Spleen (tissue), 11 donors: ENCODE data around the gene OTOG. TPM values are rescaled to one million over a fixed set of nuclear protein-coding genes. Genes with fewer than 3 reads are reported as not detected.
A peak's percentile ranks its signal among the peaks of the same experiment; 100 is the strongest.

ENCODE experiments used
- DNase-seq: peaks from one replicate; pipeline ENCODE4 v3.0.0-alpha.2; 2020
- H3K27ac ChIP-seq, 8 donors: fragments of 200-600 bp; sonication (generic) in 7 of 8; 1 replicate in 4 of 8; 2 replicates in 4 of 8; pipeline versions ENCODE4 v1.5.0 to v1.8.0; 2016 to 2021; ENCODE audit warnings: inconsistent platforms in 4 of 8, mild to moderate bottlenecking in 4 of 8, moderate library complexity in 1 of 8
- H3K27me3 ChIP-seq, 7 donors: fragments of 200-600 bp; sonication (generic) in 6 of 7; replicated peaks in 1 of 7; 1 replicate in 4 of 7; 2 replicates in 3 of 7; pipeline versions ENCODE4 v1.5.0 to v1.8.0; 2016 to 2021; ENCODE audit warnings: inconsistent platforms in 3 of 7, mild to moderate bottlenecking in 1 of 7
- H3K36me3 ChIP-seq, 6 donors: fragments of 200-600 bp; sonication (generic) in 5 of 6; 1 replicate in 4 of 6; 2 replicates in 2 of 6; pipeline versions ENCODE4 v1.5.0 to v1.8.0; 2016 to 2021; ENCODE audit warnings: inconsistent platforms in 2 of 6
- H3K4me1 ChIP-seq, 6 donors: fragments of 200-600 bp; sonication (generic) in 5 of 6; 1 replicate in 3 of 6; 2 replicates in 3 of 6; pipeline versions ENCODE4 v1.5.0 to v1.8.0; 2016 to 2021; ENCODE audit warnings: inconsistent platforms in 3 of 6
- H3K4me3 ChIP-seq, 8 donors: fragments of 200-600 bp; sonication (generic) in 7 of 8; 1 replicate in 4 of 8; 2 replicates in 4 of 8; pipeline versions ENCODE4 v1.5.0 to v1.8.0; 2016 to 2021; ENCODE audit warnings: inconsistent platforms in 4 of 8, mild to moderate bottlenecking in 4 of 8, moderate library complexity in 2 of 8
- H3K9me3 ChIP-seq, 8 donors: fragments of 200-600 bp; sonication (generic) in 7 of 8; 1 replicate in 4 of 8; 2 replicates in 4 of 8; pipeline versions ENCODE4 v1.5.0 to v1.8.0; 2016 to 2021; ENCODE audit warnings: inconsistent platforms in 4 of 8
- CTCF ChIP-seq, 11 experiments: fragments of 200-600 bp in 7 of 11; fragments of 450-650 bp in 4 of 11; sonication (generic) in 4 of 11; IDR thresholded peaks in 8 of 11; conservative IDR thresholded peaks in 3 of 11; 1 replicate in 7 of 11; 2 replicates in 4 of 11; pipeline versions ENCODE4 v1.4.0 to v1.8.0; 2016 to 2021; ENCODE audit warnings: antibody characterized with exemption in 11 of 11, inconsistent platforms in 4 of 11, mild to moderate bottlenecking in 1 of 11
- POLR2A ChIP-seq, 3 donors: fragments of 450-650 bp; IDR thresholded peaks; one replicate each; pipeline ENCODE4 v1.5.1; 2017; ENCODE audit warnings: antibody characterized with exemption in 3 of 3, mild to moderate bottlenecking in 1 of 3
- POLR2AphosphoS5 ChIP-seq, 3 donors: sonication (generic); formaldehyde crosslinking; IDR thresholded peaks; one replicate each; pipeline ENCODE4 v1.5.1; 2017; ENCODE audit warnings: antibody characterized with exemption in 3 of 3
- WGBS, 5 donors: extraction: QIAGEN DNeasy Blood & Tissue Kit in 3 of 5; methylation state at CpG; one replicate each; pipeline versions ENCODE4 v1.1.5 to v1.1.7; 2013 to 2018; 5-methylcytosine and 5-hydroxymethylcytosine counted together
- intact Hi-C: fragments of 100-400 bp; cut with DNase I; formaldehyde crosslinking; loops from one replicate; pipeline ENCODE4 v1.15.0; 2023; ENCODE audit warnings: low total_unique reads
- polyA plus RNA-seq, 3 donors: library from polyadenylated mRNA; stranded (reverse); fragments of 200-250 nt; gene quantifications; one replicate each; pipeline ENCODE4 v1.2.1, GENCODE V29; 2013
- total RNA-seq, 7 donors: library from RNA; depleted of rRNA in 3 of 7; stranded (reverse); fragments of >200 nt in 3 of 7; fragmentation: NEBNext Ultra II Directional in 4 of 7; extraction: Animal tissue kit (Norgen Biotek cat#: 25700) in 4 of 7; gene quantifications; one replicate each; pipeline versions ENCODE4 v1.1.0 to v1.2.1, GENCODE V29; 2016 to 2021
- donor health status: healthy with polysubstance abuse.
- donor health status: DM: no; HTN: no; CAD: no; lungs with moderate emphysema.
- donor health status: DM: no; HTN: no; CAD: no.
- donor health status: Bipolar disorder and iron deficiency.
- donor health status: healthy.
- donor health status: DM: no; HTN: no; CAD: no.
- donor health status: DM: yes; HTN: yes; CAD: no.

OTOG gene
- total and polyA plus RNA-seq, 10 donors, result not detected

GRCh38 chr11:17571431-17572358, 24.6 kb downstream of the OTOG start:
- no peak for TF ChIP-seq POLR2A (IDR thresholded peaks at IDR 0.05)
- Histone ChIP-seq H3K4me1 (no peaks in the 10 kb centered on the region), H3K9me3 (no peaks in the 10 kb centered on the region), H3K36me3 (no peaks in the 10 kb centered on the region), H3K27ac (no peak overlapping the region), H3K4me3 (no peak overlapping the region), H3K27me3 (no peaks in the 10 kb centered on the region)
- 78 to 87% (median 81%) methylated on average over 14 of the region's 14 CpGs for WGBS, 5 donors
- intact Hi-C loops, result no loop called here
- no peak for DNase-seq

GRCh38 chr11:17572359-17572690, 25.3 kb downstream of the OTOG start:
- Histone ChIP-seq H3K27ac (no peak overlapping the region), H3K4me3 (no peak overlapping the region), H3K4me1 (no peaks in the 10 kb centered on the region), H3K9me3 (no peaks in the 10 kb centered on the region), H3K36me3 (no peaks in the 10 kb centered on the region), H3K27me3 (no peaks in the 10 kb centered on the region)
- peak; percentile 69 for DNase-seq
- no peak for TF ChIP-seq CTCF (IDR thresholded peaks at IDR 0.05 in 8 of 11, conservative IDR thresholded peaks at IDR 0.05 in 3 of 11)
- no peak for TF ChIP-seq POLR2AphosphoS5 (IDR thresholded peaks at IDR 0.05)
- no peak for TF ChIP-seq POLR2A (IDR thresholded peaks at IDR 0.05)
- WGBS, 5 donors, result 30 to 42% (median 32%) methylated on average over 3 of the region's 3 CpGs
- intact Hi-C loops, result no loop called here

GRCh38 chr11:17572791-17573460, 25.9 kb downstream of the OTOG start:
- peaks cover 0 to under 1% (median 0%) of the 10 kb centered on the region in 7 donors for H3K27me3 ChIP-seq
- no peak for TF ChIP-seq CTCF (IDR thresholded peaks at IDR 0.05 in 8 of 11, conservative IDR thresholded peaks at IDR 0.05 in 3 of 11)
- TF ChIP-seq POLR2AphosphoS5 (IDR thresholded peaks at IDR 0.05), result no peak
- no peak for TF ChIP-seq POLR2A (IDR thresholded peaks at IDR 0.05)
- DNase-seq, result peak; percentile 65
- 92 to 94% (median 92%) methylated on average over 18 to 20 of the region's 20 CpGs for WGBS, 5 donors
- no peaks in the 10 kb centered on the region for H3K36me3 ChIP-seq
- no peak overlapping the region for H3K4me3 ChIP-seq
- no peaks in the 10 kb centered on the region for H3K9me3 ChIP-seq
- no peaks in the 10 kb centered on the region for H3K4me1 ChIP-seq
- no peak overlapping the region for H3K27ac ChIP-seq
- intact Hi-C loops, result no loop called here

GRCh38 chr11:17573526-17573925, 26.5 kb downstream of the OTOG start:
- DNase-seq, result no peak
- peaks cover 0 to 6% (median 0%) of the 10 kb centered on the region in 7 donors for H3K27me3 ChIP-seq
- TF ChIP-seq POLR2A (IDR thresholded peaks at IDR 0.05), result no peak
- TF ChIP-seq POLR2AphosphoS5 (IDR thresholded peaks at IDR 0.05), result no peak
- no peak for TF ChIP-seq CTCF (IDR thresholded peaks at IDR 0.05 in 8 of 11, conservative IDR thresholded peaks at IDR 0.05 in 3 of 11)
- H3K9me3 ChIP-seq, result no peaks in the 10 kb centered on the region
- H3K4me1 ChIP-seq, result no peaks in the 10 kb centered on the region
- intact Hi-C loops, result no loop called here
- H3K36me3 ChIP-seq, result no peaks in the 10 kb centered on the region
- WGBS, 5 donors, result 90 to 97% (median 94%) methylated on average over 3 of the region's 3 CpGs
- no peak overlapping the region for H3K4me3 ChIP-seq
- no peak overlapping the region for H3K27ac ChIP-seq
